H9 (cell line): ENCODE data around the gene PGBD2. TPM values are rescaled to one million over a fixed set of nuclear protein-coding genes. Genes with fewer than 3 reads are reported as not detected.
A peak's percentile ranks its signal among the peaks of the same experiment; 100 is the strongest.

ENCODE experiments used
- DNase-seq: peaks from one replicate; pipeline ENCODE4 v3.0.0-alpha.2; 2017
- H2AFZ ChIP-seq: one replicate; pipeline ENCODE4 v1.6.1; 2013; ENCODE audit warnings: mild to moderate bottlenecking, low read length, control low read depth, moderate library complexity
- H2AK5ac ChIP-seq: 2 replicates; pipeline ENCODE4 v1.6.1; 2013; ENCODE audit warnings: low read length, control low read depth, mixed read lengths; ENCODE audit not compliant: insufficient read length
- H2BK120ac ChIP-seq: one replicate; pipeline ENCODE4 v1.6.1; 2013; ENCODE audit warnings: low read depth, mild to moderate bottlenecking, low read length, control low read depth, inconsistent platforms; ENCODE audit not compliant: poor library complexity, severe bottlenecking
- H2BK12ac ChIP-seq: 2 replicates; pipeline ENCODE4 v1.6.1; 2013; ENCODE audit warnings: low read length, control low read depth, mixed read lengths, low read depth; ENCODE audit not compliant: insufficient read length
- H2BK15ac ChIP-seq: 2 replicates; pipeline ENCODE4 v1.6.1; 2013; ENCODE audit warnings: low read depth, low read length, control low read depth
- H2BK20ac ChIP-seq: one replicate; pipeline ENCODE4 v1.6.1; 2013; ENCODE audit warnings: low read depth, mild to moderate bottlenecking, low read length, control low read depth, inconsistent platforms; ENCODE audit not compliant: poor library complexity, severe bottlenecking
- H2BK5ac ChIP-seq: 2 replicates; pipeline ENCODE4 v1.6.1; 2013; ENCODE audit warnings: low read length, control low read depth, mixed read lengths; ENCODE audit not compliant: insufficient read length
- H3K14ac ChIP-seq: 2 replicates; pipeline ENCODE4 v1.6.1; 2013; ENCODE audit warnings: low read length, control low read depth; ENCODE audit not compliant: insufficient read depth
- H3K18ac ChIP-seq: 2 replicates; pipeline ENCODE4 v1.6.1; 2013; ENCODE audit warnings: low read depth, mild to moderate bottlenecking, mixed read lengths, low read length, control low read depth; ENCODE audit not compliant: insufficient read length
- H3K23ac ChIP-seq: 2 replicates; pipeline ENCODE4 v1.6.1; 2013; ENCODE audit warnings: low read length, control low read depth, mixed read lengths, low read depth; ENCODE audit not compliant: insufficient read length
- H3K23me2 ChIP-seq: 2 replicates; pipeline ENCODE4 v1.6.1; 2013; ENCODE audit warnings: low read depth, mild to moderate bottlenecking, mixed read lengths, low read length, control low read depth; ENCODE audit not compliant: insufficient read length, poor library complexity, severe bottlenecking
- H3K27ac ChIP-seq: 2 replicates; pipeline ENCODE4 v1.5.1; 2013; ENCODE audit warnings: low read length, control low read depth, mixed read lengths, low read depth; ENCODE audit not compliant: insufficient read length
- H3K27me3 ChIP-seq: 2 replicates; pipeline ENCODE4 v1.6.1; 2013; ENCODE audit warnings: low read length, control low read depth, inconsistent platforms; ENCODE audit not compliant: insufficient read depth
- H3K4ac ChIP-seq: 2 replicates; pipeline ENCODE4 v1.6.1; 2013; ENCODE audit warnings: low read depth, mild to moderate bottlenecking, control low read depth, inconsistent platforms, low read length, moderate library complexity
- H3K4me1 ChIP-seq: 2 replicates; pipeline ENCODE4 v1.6.1; 2013; ENCODE audit warnings: low read length, control low read depth, inconsistent platforms; ENCODE audit not compliant: insufficient read depth
- H3K4me2 ChIP-seq: 2 replicates; pipeline ENCODE4 v1.6.1; 2013; ENCODE audit warnings: low read length, control low read depth, mixed read lengths; ENCODE audit not compliant: insufficient read length, insufficient read depth
- H3K56ac ChIP-seq: 2 replicates; pipeline ENCODE4 v1.6.1; 2013; ENCODE audit warnings: low read depth, mild to moderate bottlenecking, mixed read lengths, low read length, control low read depth; ENCODE audit not compliant: insufficient read length
- H3K79me1 ChIP-seq: 2 replicates; pipeline ENCODE4 v1.6.1; 2013; ENCODE audit warnings: low read depth, mild to moderate bottlenecking, moderate library complexity, low read length, control low read depth, inconsistent platforms; ENCODE audit not compliant: insufficient read depth, poor library complexity, severe bottlenecking
- H3K79me2 ChIP-seq: 2 replicates; pipeline ENCODE4 v1.6.1; 2013; ENCODE audit warnings: low read length, control low read depth, inconsistent platforms; ENCODE audit not compliant: insufficient read depth
- H3K9ac ChIP-seq: 2 replicates; pipeline ENCODE4 v1.6.1; 2013; ENCODE audit warnings: low read length, control low read depth, mixed read lengths; ENCODE audit not compliant: insufficient read length; ENCODE audit errors: extremely low read depth
- H3K9me3 ChIP-seq: one replicate; pipeline ENCODE4 v1.6.1; 2013; ENCODE audit warnings: low read depth, low read length, inconsistent platforms; ENCODE audit not compliant: control insufficient read depth
- H3T11ph ChIP-seq: one replicate; pipeline ENCODE4 v1.6.1; 2013; ENCODE audit warnings: mild to moderate bottlenecking, low read length, control low read depth, inconsistent platforms
- H4K20me1 ChIP-seq: one replicate; pipeline ENCODE4 v1.6.1; 2013; ENCODE audit not compliant: control insufficient read depth, insufficient read length, insufficient read depth
- H4K5ac ChIP-seq: 2 replicates; pipeline ENCODE4 v1.6.1; 2013; ENCODE audit warnings: low read depth, mild to moderate bottlenecking, mixed read lengths, low read length, control low read depth; ENCODE audit not compliant: insufficient read length
- H4K8ac ChIP-seq: replicated peaks from 2 replicates; pipeline ENCODE4 v1.6.1; 2013; ENCODE audit warnings: low read length, control low read depth, mixed read lengths, low read depth; ENCODE audit not compliant: insufficient read length
- H4K91ac ChIP-seq: 2 replicates; pipeline ENCODE4 v1.6.1; 2013; ENCODE audit warnings: low read depth, mild to moderate bottlenecking, moderate library complexity, mixed read lengths, low read length, control low read depth; ENCODE audit not compliant: insufficient read length
- H3K27ac Mint-ChIP-seq, 3 experiments: 2 replicates in 2 of 3; 3 replicates in 1 of 3; pipeline ENCODE4 v1.8.0; 2020 to 2021; ENCODE audit warnings: mixed read lengths in 3 of 3, mild to moderate bottlenecking in 1 of 3, moderate library complexity in 1 of 3
- H3K27me3 Mint-ChIP-seq: 2 replicates; pipeline ENCODE4 v1.8.0; 2021; ENCODE audit warnings: low read depth, mild to moderate bottlenecking, moderate library complexity, mixed read lengths
- H3K36me3 Mint-ChIP-seq, 3 experiments: 2 replicates in 2 of 3; 3 replicates in 1 of 3; pipeline ENCODE4 v1.8.0; 2020 to 2021; ENCODE audit warnings: low read depth in 3 of 3, mixed read lengths in 3 of 3; ENCODE audit not compliant: insufficient read depth in 1 of 3
- H3K4me1 Mint-ChIP-seq, 2 experiments: 2 replicates each; pipeline ENCODE4 v1.8.0; 2020; ENCODE audit warnings: mixed read lengths in 2 of 2
- H3K4me3 Mint-ChIP-seq, 2 experiments: 2 replicates in 1 of 2; 3 replicates in 1 of 2; pipeline ENCODE4 v1.8.0; 2020 to 2021; ENCODE audit warnings: mild to moderate bottlenecking in 2 of 2, mixed read lengths in 2 of 2, moderate library complexity in 1 of 2
- H3K9me3 Mint-ChIP-seq, 2 experiments: 2 replicates in 1 of 2; 3 replicates in 1 of 2; pipeline ENCODE4 v1.8.0; 2020; ENCODE audit warnings: mild to moderate bottlenecking in 2 of 2, mixed read lengths in 2 of 2, moderate library complexity in 1 of 2
- WGBS: extraction: QIAGEN DNeasy Blood & Tissue Kit; methylation state at CpG from one replicate; pipeline ENCODE4 v1.1.7; 2013; ENCODE audit warnings: missing lambda C conversion rate, low lambda C conversion rate, mixed read lengths; ENCODE audit not compliant: insufficient read length; ENCODE audit errors: extremely low coverage; 5-methylcytosine and 5-hydroxymethylcytosine counted together
- total RNA-seq: library from RNA; stranded (reverse); gene quantifications from 2 replicates; pipeline ENCODE4 v1.2.1, GENCODE V29; 2021
- TF ChIP-seq, protein P1 (sequence below): fragments of 200-600 bp; sonication (generic); conservative IDR thresholded peaks from 3 replicates; pipeline ENCODE4 v1.8.0; 2021; ENCODE audit warnings: antibody characterized with exemption, mild to moderate bottlenecking

PGBD2 gene
- total RNA-seq, 1 experiment from 2014 or later, result 10.4 TPM

GRCh38 chr1:248906753-248907661 is 972 bp downstream of the PGBD2 start:
- Histone ChIP-seq H3K9ac (peak overlapping the region; percentile 99), H3K23ac (no peak overlapping the region), H3K14ac (peak overlapping the region; percentile 90; the same call in 1 of the 2 replicates), H4K20me1 (no peaks in the 10 kb centered on the region), H2BK15ac (no peak overlapping the region), H3T11ph (peak overlapping the region; percentile 73), H4K91ac (peak overlapping the region; percentile 57), H3K27me3 (no peaks in the 10 kb centered on the region), H2BK12ac (peak overlapping the region; percentile 86), H2BK120ac (peak overlapping the region; percentile 51), H3K79me2 (no peaks in the 10 kb centered on the region; the same call in 1 of the 2 replicates), H3K79me1 (no peaks in the 10 kb centered on the region), H4K5ac (peak overlapping the region; percentile 93), H3K56ac (peak overlapping the region; percentile 95), H2BK20ac (no peak overlapping the region), H2AFZ (no peak overlapping the region), H4K8ac (no peak overlapping the region), H3K18ac (peak overlapping the region; percentile 95), H3K4me2 (peak overlapping the region; percentile 98), H3K27ac (peak overlapping the region; percentile 92), H3K4ac (no peak overlapping the region; the same call in 1 of the 2 replicates), H2BK5ac (peak overlapping the region; percentile 73), H3K4me1 (peaks cover 8% of the 10 kb centered on the region), H3K9me3 (no peaks in the 10 kb centered on the region), H2AK5ac (no peak overlapping the region), H3K23me2 (peaks cover 10% of the 10 kb centered on the region)
- WGBS, result no CpG with 5 or more reads among the region's 18 CpGs
- Mint-ChIP-seq H3K9me3 (no peaks in the 10 kb centered on the region; a peak in 2 of 5 replicates), H3K4me1 (peaks cover 36 to 37% of the 10 kb centered on the region in 2 experiments), H3K27ac (peak overlapping the region; percentile 99 to 100 (median 100)), H3K36me3 (peaks cover 14 to 22% (median 15%) of the 10 kb centered on the region in 3 experiments), H3K27me3 (no peaks in the 10 kb centered on the region), H3K4me3 (peak overlapping the region; percentile 95 to 98)
- TF ChIP-seq, protein P1, sequence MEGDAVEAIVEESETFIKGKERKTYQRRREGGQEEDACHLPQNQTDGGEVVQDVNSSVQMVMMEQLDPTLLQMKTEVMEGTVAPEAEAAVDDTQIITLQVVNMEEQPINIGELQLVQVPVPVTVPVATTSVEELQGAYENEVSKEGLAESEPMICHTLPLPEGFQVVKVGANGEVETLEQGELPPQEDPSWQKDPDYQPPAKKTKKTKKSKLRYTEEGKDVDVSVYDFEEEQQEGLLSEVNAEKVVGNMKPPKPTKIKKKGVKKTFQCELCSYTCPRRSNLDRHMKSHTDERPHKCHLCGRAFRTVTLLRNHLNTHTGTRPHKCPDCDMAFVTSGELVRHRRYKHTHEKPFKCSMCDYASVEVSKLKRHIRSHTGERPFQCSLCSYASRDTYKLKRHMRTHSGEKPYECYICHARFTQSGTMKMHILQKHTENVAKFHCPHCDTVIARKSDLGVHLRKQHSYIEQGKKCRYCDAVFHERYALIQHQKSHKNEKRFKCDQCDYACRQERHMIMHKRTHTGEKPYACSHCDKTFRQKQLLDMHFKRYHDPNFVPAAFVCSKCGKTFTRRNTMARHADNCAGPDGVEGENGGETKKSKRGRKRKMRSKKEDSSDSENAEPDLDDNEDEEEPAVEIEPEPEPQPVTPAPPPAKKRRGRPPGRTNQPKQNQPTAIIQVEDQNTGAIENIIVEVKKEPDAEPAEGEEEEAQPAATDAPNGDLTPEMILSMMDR, result no peak
- no peak for DNase-seq
